Tibial nerve (tissue), 4 donors: ENCODE results near the gene MPPED1. TPM values are rescaled to one million over a fixed set of nuclear protein-coding genes. Genes with fewer than 3 reads are reported as not detected.

ENCODE experiments used
- DNase-seq, 2 donors: peaks; one replicate each; pipeline ENCODE4 v3.0.0-alpha.2; 2019; ENCODE audit warnings: low spot score in 2 of 2
- H3K27ac ChIP-seq, 4 donors: fragments of 200-600 bp; sonication (generic) in 3 of 4; one replicate each; pipeline ENCODE4 v1.5.1; 2017 to 2019; ENCODE audit warnings: mild to moderate bottlenecking in 1 of 4
- H3K27me3 ChIP-seq, 2 donors: fragments of 200-600 bp; sonication (generic) in 1 of 2; one replicate each; pipeline versions ENCODE4 v1.5.1 to v1.6.0; 2017 to 2019
- H3K36me3 ChIP-seq, 3 donors: fragments of 200-600 bp; sonication (generic); one replicate each; pipeline ENCODE4 v1.5.1; 2018 to 2019
- H3K4me1 ChIP-seq, 4 donors: fragments of 200-600 bp; sonication (generic) in 3 of 4; one replicate each; pipeline ENCODE4 v1.5.1; 2017 to 2019
- H3K4me3 ChIP-seq, 4 donors: fragments of 200-600 bp; sonication (generic) in 3 of 4; one replicate each; pipeline ENCODE4 v1.5.1; 2017 to 2019; ENCODE audit warnings: mild to moderate bottlenecking in 1 of 4, moderate library complexity in 1 of 4
- H3K9me3 ChIP-seq, 4 donors: fragments of 200-600 bp; sonication (generic) in 3 of 4; one replicate each; pipeline ENCODE4 v1.5.1; 2017 to 2019
- CTCF ChIP-seq, 5 experiments: fragments of 200-600 bp in 3 of 5; fragments of 450-650 bp in 2 of 5; sonication (generic) in 3 of 5; IDR thresholded peaks; one replicate each; pipeline ENCODE4 v1.5.1; 2016 to 2019; ENCODE audit warnings: antibody characterized with exemption in 5 of 5, mild to moderate bottlenecking in 3 of 5, moderate library complexity in 2 of 5
- EP300 ChIP-seq, 2 donors: sonication (generic); formaldehyde crosslinking; IDR thresholded peaks; one replicate each; pipeline ENCODE4 v1.6.1; 2017; ENCODE audit warnings: antibody characterized with exemption in 2 of 2, mild to moderate bottlenecking in 1 of 2
- POLR2A ChIP-seq, 2 donors: fragments of 450-650 bp; IDR thresholded peaks; one replicate each; pipeline ENCODE4 v1.6.1; 2017; ENCODE audit warnings: antibody characterized with exemption in 2 of 2, mild to moderate bottlenecking in 2 of 2, moderate library complexity in 2 of 2
- WGBS, 2 donors: methylation state at CpG; one replicate each; pipeline ENCODE4 v1.1.5; 2018; 5-methylcytosine and 5-hydroxymethylcytosine counted together
- total RNA-seq, 4 donors: library from RNA; depleted of rRNA; stranded (reverse); fragments of >200 nt; gene quantifications; one replicate each; pipeline ENCODE4 v1.1.0, GENCODE V29; 2016

MPPED1 gene
- total RNA-seq, 4 donors from 2014 or later: 1.2 to 2.4 (median 1.8) TPM

- Histone ChIP-seq H3K27ac (no peak overlapping the region), H3K4me1 (peaks cover 0 to 8% (median 0%) of the 10 kb centered on the region in 4 donors), H3K27me3 (peaks cover 0 to 27% of the 10 kb centered on the region in 2 donors), H3K9me3 (no peaks in the 10 kb centered on the region), H3K4me3 (no peak overlapping the region), H3K36me3 (no peaks in the 10 kb centered on the region)
- WGBS, 2 donors: 81 to 82% methylated on average over 8 of the region's 8 CpGs
- DNase-seq: no peak
- TF ChIP-seq EP300 (IDR thresholded peaks at IDR 0.05): no peak
- TF ChIP-seq CTCF (IDR thresholded peaks at IDR 0.05): no peak
- TF ChIP-seq POLR2A (IDR thresholded peaks at IDR 0.05): no peak
Measured at GRCh38 chr22:43409046-43409445, 2.8 kb upstream of the MPPED1 start.

- 70 to 71% methylated on average over 4 of the region's 4 CpGs for WGBS, 2 donors
Measured at GRCh38 chr22:43409800-43410199, 2.0 kb upstream of the MPPED1 start.

GRCh38 chr22:43411040-43411868 lies 560 bp upstream of the MPPED1 start:
- Histone ChIP-seq H3K27me3 (peaks cover 0 to 37% of the 10 kb centered on the region in 2 donors), H3K36me3 (no peaks in the 10 kb centered on the region), H3K4me1 (peaks cover 0 to 8% (median 0%) of the 10 kb centered on the region in 4 donors), H3K27ac (no peak overlapping the region), H3K9me3 (no peaks in the 10 kb centered on the region), H3K4me3 (peak overlapping the region in 1 of 4 donors; percentile 46)
- TF ChIP-seq CTCF (IDR thresholded peaks at IDR 0.05): no peak
- no peak for TF ChIP-seq EP300 (IDR thresholded peaks at IDR 0.05)
- no peak for TF ChIP-seq POLR2A (IDR thresholded peaks at IDR 0.05)
- no peak for DNase-seq
- WGBS, 2 donors: 20 to 39% methylated on average over 28 of the region's 83 CpGs

More at GRCh38 chr22:43409800-43410199, 2.0 kb upstream of the MPPED1 start:
- Histone ChIP-seq H3K4me3 (no peak overlapping the region), H3K9me3 (no peaks in the 10 kb centered on the region), H3K27ac (no peak overlapping the region), H3K4me1 (peaks cover 0 to 8% (median 0%) of the 10 kb centered on the region in 4 donors), H3K36me3 (no peaks in the 10 kb centered on the region), H3K27me3 (peaks cover 0 to 35% of the 10 kb centered on the region in 2 donors)
- TF ChIP-seq EP300 (IDR thresholded peaks at IDR 0.05) (no peak), CTCF (IDR thresholded peaks at IDR 0.05) (no peak), POLR2A (IDR thresholded peaks at IDR 0.05) (no peak)
- DNase-seq: no peak

GRCh38 chr22:43412808-43413795 lies 1.3 kb downstream of the MPPED1 start:
- peaks cover 0 to 8% (median 0%) of the 10 kb centered on the region in 4 donors for H3K4me1 ChIP-seq
- no peak overlapping the region for H3K27ac ChIP-seq
- peaks cover 0 to 39% of the 10 kb centered on the region in 2 donors for H3K27me3 ChIP-seq
- no peaks in the 10 kb centered on the region for H3K9me3 ChIP-seq
- TF ChIP-seq POLR2A (IDR thresholded peaks at IDR 0.05) (no peak), CTCF (IDR thresholded peaks at IDR 0.05) (no peak), EP300 (IDR thresholded peaks at IDR 0.05) (no peak)
- no peak for DNase-seq
- H3K36me3 ChIP-seq: no peaks in the 10 kb centered on the region
- WGBS, 2 donors: 51 to 55% methylated on average over 26 of the region's 26 CpGs
- no peak overlapping the region for H3K4me3 ChIP-seq
